GM12891 (cell line): Measurements from ENCODE around the gene KIF22.

Experiments used
- PAX5 ChIP-seq: IDR thresholded peaks from 2 replicates; pipeline ENCODE4 v1.6.1; 2011; ENCODE audit warnings: low read length, moderate library complexity, mild to moderate bottlenecking; ENCODE audit not compliant: insufficient read depth, severe bottlenecking
- POLR2A ChIP-seq: IDR thresholded peaks from 2 replicates; pipeline ENCODE4 v1.6.1; 2011; ENCODE audit warnings: low read depth, low read length, control low read depth
- POLR2AphosphoS5 ChIP-seq: IDR thresholded peaks from 2 replicates; pipeline ENCODE4 v1.6.1; 2011; ENCODE audit warnings: low read depth, low read length, control low read depth
- POU2F2 ChIP-seq: IDR thresholded peaks from 2 replicates; pipeline ENCODE4 v1.6.1; 2011; ENCODE audit warnings: low read depth, mild to moderate bottlenecking, control low read depth, low read length, moderate library complexity
- SPI1 ChIP-seq: IDR thresholded peaks from 2 replicates; pipeline ENCODE4 v1.6.1; 2011; ENCODE audit warnings: low read depth, low read length, control low read depth
- TAF1 ChIP-seq: IDR thresholded peaks from 2 replicates; pipeline ENCODE4 v1.6.1; 2011; ENCODE audit warnings: low read depth, low read length, control low read depth

GRCh38 chr16:29779474-29779873 lies 11.1 kb upstream of the KIF22 start:
- TF ChIP-seq POLR2AphosphoS5: no peak
- no peak for TF ChIP-seq POLR2A
- TF ChIP-seq TAF1: no peak
- no peak for TF ChIP-seq SPI1
- TF ChIP-seq PAX5: no peak
- TF ChIP-seq POU2F2: no peak
